Trophoblast cell (in vitro differentiated cells and primary cell): ENCODE data around the gene ENKD1.

Source experiments
- DNase-seq, 2 donors: peaks; one replicate each; pipeline ENCODE4 v3.0.0-alpha.2; 2016
- H2AFZ ChIP-seq: 2 replicates; pipeline ENCODE4 v1.6.1; 2013; ENCODE audit warnings: low read length, moderate library complexity, mild to moderate bottlenecking; ENCODE audit not compliant: insufficient read depth, poor library complexity
- H2AK5ac ChIP-seq: 2 replicates; pipeline ENCODE4 v1.6.1; 2013; ENCODE audit warnings: mild to moderate bottlenecking, low read length
- H2BK120ac ChIP-seq: 2 replicates; pipeline ENCODE4 v1.6.1; 2013; ENCODE audit warnings: low read length, mild to moderate bottlenecking, moderate library complexity; ENCODE audit not compliant: insufficient read depth, poor library complexity
- H2BK12ac ChIP-seq: 2 replicates; pipeline ENCODE4 v1.6.1; 2013; ENCODE audit warnings: mild to moderate bottlenecking, low read length, moderate library complexity
- H2BK5ac ChIP-seq: 2 replicates; pipeline ENCODE4 v1.6.1; 2013; ENCODE audit warnings: low read length, low read depth, moderate library complexity, mild to moderate bottlenecking; ENCODE audit not compliant: poor library complexity
- H3K14ac ChIP-seq: 2 replicates; pipeline ENCODE4 v1.6.1; 2013; ENCODE audit warnings: mild to moderate bottlenecking, low read length
- H3K18ac ChIP-seq: 2 replicates; pipeline ENCODE4 v1.6.1; 2013; ENCODE audit warnings: mild to moderate bottlenecking, low read length
- H3K23ac ChIP-seq: 2 replicates; pipeline ENCODE4 v1.6.1; 2013; ENCODE audit warnings: low read length
- H3K27ac ChIP-seq: 2 replicates; pipeline ENCODE4 v1.5.1; 2013; ENCODE audit warnings: low read depth, mild to moderate bottlenecking, inconsistent platforms, low read length, moderate library complexity
- H3K27me3 ChIP-seq: 2 replicates; pipeline ENCODE4 v1.6.1; 2013; ENCODE audit warnings: inconsistent platforms, mild to moderate bottlenecking, low read length, moderate library complexity; ENCODE audit not compliant: insufficient read depth
- H3K36me3 ChIP-seq, 2 experiments: 1 replicate in 1 of 2; 2 replicates in 1 of 2; pipeline ENCODE4 v1.6.1; 2013; ENCODE audit warnings: low read length in 2 of 2, mild to moderate bottlenecking in 2 of 2, moderate library complexity in 1 of 2; ENCODE audit not compliant: insufficient read depth in 2 of 2, control insufficient read depth in 1 of 2
- H3K4ac ChIP-seq: 2 replicates; pipeline ENCODE4 v1.6.1; 2013; ENCODE audit warnings: low read depth, mild to moderate bottlenecking, low read length, moderate library complexity
- H3K4me1 ChIP-seq, 2 experiments: 1 replicate in 1 of 2; 2 replicates in 1 of 2; pipeline ENCODE4 v1.6.1; 2013; ENCODE audit warnings: low read length in 2 of 2, mild to moderate bottlenecking in 2 of 2, moderate library complexity in 1 of 2; ENCODE audit not compliant: insufficient read depth in 2 of 2, control insufficient read depth in 1 of 2
- H3K4me2 ChIP-seq: 2 replicates; pipeline ENCODE4 v1.6.1; 2013; ENCODE audit warnings: inconsistent platforms, mild to moderate bottlenecking, low read length, moderate library complexity
- H3K4me3 ChIP-seq: 2 replicates; pipeline ENCODE4 v1.5.1; 2013; ENCODE audit warnings: mild to moderate bottlenecking, low read depth, low read length, inconsistent platforms
- H3K79me1 ChIP-seq: one replicate; pipeline ENCODE4 v1.6.1; 2013; ENCODE audit warnings: low read length
- H3K79me2 ChIP-seq: 2 replicates; pipeline ENCODE4 v1.6.1; 2013; ENCODE audit warnings: low read length, mild to moderate bottlenecking; ENCODE audit not compliant: control insufficient read depth, insufficient read depth, poor library complexity
- H3K9ac ChIP-seq: 2 replicates; pipeline ENCODE4 v1.6.1; 2013; ENCODE audit warnings: mild to moderate bottlenecking, low read length
- H3K9me3 ChIP-seq: 2 replicates; pipeline ENCODE4 v1.6.1; 2013; ENCODE audit warnings: low read depth, mild to moderate bottlenecking, control low read depth, inconsistent platforms, low read length; ENCODE audit not compliant: insufficient read depth
- H4K12ac ChIP-seq: 2 replicates; pipeline ENCODE4 v1.6.1; 2013; ENCODE audit warnings: low read depth, mild to moderate bottlenecking, low read length, moderate library complexity
- H4K8ac ChIP-seq: 2 replicates; pipeline ENCODE4 v1.6.1; 2013; ENCODE audit warnings: low read depth, mild to moderate bottlenecking, low read length, moderate library complexity
- H4K91ac ChIP-seq: one replicate; pipeline ENCODE4 v1.6.1; 2013; ENCODE audit warnings: low read depth, mild to moderate bottlenecking, low read length, moderate library complexity
- WGBS: extraction: QIAGEN DNeasy Blood & Tissue Kit; methylation state at CpG from one replicate; pipeline ENCODE4 v1.1.7; 2013; ENCODE audit warnings: missing lambda C conversion rate; ENCODE audit not compliant: insufficient read length, insufficient coverage; ENCODE audit errors: extremely low coverage; 5-methylcytosine and 5-hydroxymethylcytosine counted together

ENKD1 gene

GRCh38 chr16:67632415-67633172 lies 34.0 kb downstream of the ENKD1 start:
- no CpG with 5 or more reads among the region's 7 CpGs for WGBS
- no peak overlapping the region for H4K8ac ChIP-seq
- no peaks in the 10 kb centered on the region for H3K27me3 ChIP-seq
- no peak overlapping the region for H2AK5ac ChIP-seq
- H2BK120ac ChIP-seq, result no peak overlapping the region
- no peak overlapping the region for H3K18ac ChIP-seq
- no peak overlapping the region for H4K12ac ChIP-seq
- H4K91ac ChIP-seq, result no peak overlapping the region
- H2BK5ac ChIP-seq, result no peak overlapping the region
- no peak overlapping the region for H3K27ac ChIP-seq
- H3K23ac ChIP-seq, result no peak overlapping the region
- DNase-seq, result no peak
- H3K79me2 ChIP-seq, result no peaks in the 10 kb centered on the region
- no peak overlapping the region for H3K4ac ChIP-seq
- peaks cover 50 to 64% of the 10 kb centered on the region in 2 experiments for H3K36me3 ChIP-seq
- no peaks in the 10 kb centered on the region for H3K4me1 ChIP-seq
- H3K9ac ChIP-seq, result no peak overlapping the region
- H2BK12ac ChIP-seq, result no peak overlapping the region
- no peak overlapping the region for H3K4me3 ChIP-seq
- H2AFZ ChIP-seq, result no peak overlapping the region
- H3K79me1 ChIP-seq, result no peaks in the 10 kb centered on the region
- H3K4me2 ChIP-seq, result no peak overlapping the region
- no peaks in the 10 kb centered on the region for H3K9me3 ChIP-seq
- no peak overlapping the region for H3K14ac ChIP-seq

- H3K14ac ChIP-seq, result no peak overlapping the region
- no peak overlapping the region for H3K27ac ChIP-seq
- H4K91ac ChIP-seq, result no peak overlapping the region
- no peak for DNase-seq
- H3K79me2 ChIP-seq, result no peaks in the 10 kb centered on the region
- no peak overlapping the region for H3K4me2 ChIP-seq
- no peak overlapping the region for H2BK12ac ChIP-seq
- no peaks in the 10 kb centered on the region for H3K4me1 ChIP-seq
- H3K9me3 ChIP-seq, result no peaks in the 10 kb centered on the region
- no peak overlapping the region for H4K8ac ChIP-seq
- no peaks in the 10 kb centered on the region for H3K79me1 ChIP-seq
- WGBS, result no CpG with 5 or more reads among the region's 14 CpGs
- H3K23ac ChIP-seq, result no peak overlapping the region
- peaks cover 42 to 62% of the 10 kb centered on the region in 2 experiments for H3K36me3 ChIP-seq
- H4K12ac ChIP-seq, result no peak overlapping the region
- H2BK120ac ChIP-seq, result no peak overlapping the region
- H3K4me3 ChIP-seq, result no peak overlapping the region
- no peak overlapping the region for H2AK5ac ChIP-seq
- no peak overlapping the region for H3K18ac ChIP-seq
- no peak overlapping the region for H3K4ac ChIP-seq
- no peak overlapping the region for H2BK5ac ChIP-seq
- H3K27me3 ChIP-seq, result no peaks in the 10 kb centered on the region
- no peak overlapping the region for H2AFZ ChIP-seq
- no peak overlapping the region for H3K9ac ChIP-seq
Observed at GRCh38 chr16:67628216-67628615, 38.3 kb downstream of the ENKD1 start.

GRCh38 chr16:67613808-67614207 lies 52.7 kb downstream of the ENKD1 start:
- Histone ChIP-seq H3K4me3 (no peak overlapping the region), H3K9ac (no peak overlapping the region), H3K23ac (no peak overlapping the region), H2BK12ac (no peak overlapping the region), H4K91ac (no peak overlapping the region), H3K27me3 (no peaks in the 10 kb centered on the region), H3K4me1 (no peaks in the 10 kb centered on the region), H4K12ac (no peak overlapping the region), H2AFZ (no peak overlapping the region), H3K18ac (no peak overlapping the region), H3K79me1 (no peaks in the 10 kb centered on the region), H3K36me3 (peaks cover 35 to 38% of the 10 kb centered on the region in 2 experiments), H4K8ac (no peak overlapping the region), H2AK5ac (no peak overlapping the region), H3K14ac (no peak overlapping the region), H3K4ac (no peak overlapping the region), H2BK5ac (no peak overlapping the region), H3K27ac (no peak overlapping the region), H3K4me2 (no peak overlapping the region), H2BK120ac (no peak overlapping the region), H3K79me2 (peaks cover under 1% of the 10 kb centered on the region), H3K9me3 (peaks cover 1% of the 10 kb centered on the region)
- WGBS, result no CpG with 5 or more reads among the region's 10 CpGs
- peak in 1 of 2 donors; percentile 12 for DNase-seq
